ENCODE measurements around the gene RAB40A. TPM values are rescaled to one million over a fixed set of nuclear protein-coding genes. Genes with fewer than 3 reads are reported as not detected.
"Not testable (repeated sequence)": the region's sequence is repeated elsewhere in the genome, so short reads cannot be mapped to it uniquely, and the experiment has no call there.

RAB40A gene
- polyA plus RNA-seq, 5 donors, result 2.6 to 4.1 (median 3.2) TPM

DNA sequence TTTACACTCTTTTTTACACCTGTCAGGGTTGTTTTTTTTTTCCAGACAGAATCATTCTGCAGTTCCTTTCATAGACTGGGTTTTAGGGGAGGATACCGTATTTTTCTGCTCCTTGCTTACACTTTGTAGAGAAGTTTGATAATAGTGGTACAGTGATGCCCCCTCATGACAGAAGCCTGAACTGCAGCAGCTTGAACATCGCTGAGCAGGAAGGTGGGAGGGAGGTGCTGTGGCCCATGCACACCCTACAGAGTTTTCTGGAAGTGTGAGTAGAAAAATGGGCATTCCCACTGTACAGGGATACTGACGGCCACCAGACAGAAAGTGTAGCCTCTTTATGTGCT lies 54.5 kb downstream of the RAB40A start:
- DNase-seq, result peak; percentile 52 to 72

DNA sequence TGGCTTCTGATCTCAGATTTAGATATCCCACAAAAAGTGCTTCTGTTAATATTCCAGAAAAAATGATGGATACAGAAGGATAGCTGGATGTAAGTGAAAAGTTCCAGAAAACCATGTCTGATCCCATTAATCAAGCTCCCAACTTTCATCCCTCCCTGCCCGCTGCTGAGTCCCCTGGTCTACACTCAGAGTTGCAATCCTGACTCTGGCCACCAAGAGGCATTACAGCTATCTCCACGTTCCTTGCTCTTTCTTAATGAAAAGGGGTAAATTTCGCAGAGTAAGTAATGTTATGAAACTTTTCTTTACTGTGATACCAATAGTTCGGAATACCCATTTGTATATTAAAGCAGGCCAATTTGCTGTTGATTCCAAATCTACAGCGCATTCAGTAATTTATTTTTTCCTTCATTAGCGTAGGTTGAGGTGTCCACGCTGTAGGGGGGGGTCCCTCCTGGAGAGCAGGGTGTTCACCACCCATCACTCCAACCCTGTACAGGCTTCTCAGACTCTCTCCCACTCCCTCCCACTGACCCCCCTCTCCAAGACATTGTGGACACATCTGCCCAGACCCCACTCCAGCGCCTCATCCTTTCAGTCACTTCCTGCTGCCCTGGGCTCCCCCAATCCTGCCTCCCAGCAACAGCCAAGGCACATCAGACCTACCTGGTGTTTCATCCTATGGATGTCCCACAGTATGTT lies 55.1 kb downstream of the RAB40A start:
- no peak for DNase-seq

DNA sequence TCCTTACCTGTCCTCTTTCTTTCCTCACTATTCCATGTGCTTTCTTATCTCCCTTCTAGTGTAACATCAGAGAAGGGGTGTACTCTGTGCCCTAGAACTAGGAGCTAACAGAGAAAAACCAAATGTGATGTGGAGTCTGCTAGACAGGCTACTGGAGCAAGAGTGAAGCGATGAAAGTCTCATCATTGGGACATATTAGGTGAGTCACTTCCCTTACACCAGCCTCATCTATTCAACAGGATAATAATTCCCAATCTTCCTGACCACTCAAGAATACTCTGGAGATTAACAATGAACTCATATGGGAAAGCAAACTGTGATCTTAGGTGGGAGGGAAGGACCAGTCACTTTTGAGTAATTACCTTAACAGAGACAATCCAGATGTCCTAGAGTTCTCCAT lies 58.1 kb downstream of the RAB40A start:
- no peak for DNase-seq

DNA sequence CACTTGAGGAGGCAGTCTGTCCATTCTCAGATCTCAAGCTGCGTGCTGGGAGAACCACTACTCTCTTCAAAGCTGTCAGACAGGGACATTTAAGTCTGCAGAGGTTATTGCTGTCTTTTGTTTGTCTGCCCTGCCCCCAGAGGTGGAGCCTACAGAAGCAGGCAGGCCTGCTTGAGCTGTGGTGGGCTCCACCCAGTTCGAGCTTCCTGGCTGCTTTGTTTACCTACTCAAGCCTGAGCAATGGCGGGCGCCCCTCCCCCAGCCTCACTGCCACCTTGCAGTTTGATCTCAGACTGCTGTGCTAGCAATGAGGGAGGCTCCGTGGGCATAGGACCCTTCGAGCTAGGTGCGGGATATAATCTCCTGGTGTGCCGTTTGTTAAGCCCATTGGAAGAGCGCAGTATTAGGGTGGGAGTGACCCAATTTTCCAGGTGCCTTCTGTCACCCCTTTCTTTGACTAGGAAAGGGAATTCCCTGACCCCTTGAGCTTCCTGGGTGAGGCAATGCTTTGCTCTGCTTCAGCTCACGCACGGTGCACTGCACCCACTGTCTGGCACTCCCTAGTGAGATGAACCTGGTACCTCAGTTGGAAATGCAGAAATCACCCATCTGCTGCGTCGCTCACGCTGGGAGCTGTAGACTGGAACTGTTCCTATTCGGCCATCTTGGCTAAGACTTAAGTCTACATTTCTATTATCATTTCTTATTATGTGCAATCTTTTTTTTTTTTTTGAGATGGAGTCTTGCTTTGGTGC lies 59.1 kb downstream of the RAB40A start:
- not testable (repeated sequence) for DNase-seq

DNA sequence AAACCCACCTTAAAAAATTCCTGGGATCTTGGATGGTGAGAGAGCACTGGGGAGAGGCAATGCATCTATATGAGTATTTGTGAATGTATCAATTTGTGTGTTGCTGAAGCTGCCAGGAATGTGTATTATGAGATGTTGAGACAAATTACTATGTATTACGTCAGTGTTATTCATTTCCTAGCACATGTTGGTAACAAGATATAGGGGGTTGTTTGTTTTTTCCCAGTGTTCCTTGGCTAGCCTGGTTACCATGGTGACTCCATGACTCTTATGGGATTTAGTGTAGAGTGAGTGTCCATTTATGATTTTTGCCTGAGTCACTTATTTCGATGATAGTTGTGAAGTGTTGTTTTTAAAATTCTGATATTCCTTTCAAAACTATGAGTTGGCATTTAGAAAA lies 65.6 kb downstream of the RAB40A start:
- no peak for DNase-seq

Other genes with a start within 250 kb of the RAB40A start
- gene TCEAL5, start 242.7 kb downstream of the RAB40A start, polyA plus RNA-seq (ENCODE audit: insufficient read depth in 1 of 5, insufficient read length in 5 of 5, low replicate concordance in 1 of 5), result 1 to 10 TPM; 1.8 to 2.6 (median 2.0) TPM
- 10 to 100 TPM; 23.3 to 36.8 (median 25.3) TPM for gene BEX2, start 208.5 kb downstream of the RAB40A start, polyA plus RNA-seq (ENCODE audit: insufficient read depth in 1 of 5, insufficient read length in 5 of 5, low replicate concordance in 1 of 5)
- 10 to 100 TPM; 19.5 to 32.4 (median 27.7) TPM for gene TCEAL7, start 189.2 kb downstream of the RAB40A start, polyA plus RNA-seq (ENCODE audit: insufficient read depth in 1 of 5, insufficient read length in 5 of 5, low replicate concordance in 1 of 5)
- 100 to 1,000 TPM; 138 to 184 (median 150) TPM for gene TCEAL9, start 163.0 kb downstream of the RAB40A start, polyA plus RNA-seq (ENCODE audit: insufficient read depth in 1 of 5, insufficient read length in 5 of 5, low replicate concordance in 1 of 5)
- gene BEX3, start 143.0 kb downstream of the RAB40A start, polyA plus RNA-seq (ENCODE audit: insufficient read depth in 1 of 5, insufficient read length in 5 of 5, low replicate concordance in 1 of 5), result 100 to 1,000 TPM; 389 to 436 (median 421) TPM
- 100 to 1,000 TPM; 138 to 177 (median 144) TPM for gene TCEAL4, start 66.0 kb upstream of the RAB40A start, polyA plus RNA-seq (ENCODE audit: insufficient read depth in 1 of 5, insufficient read length in 5 of 5, low replicate concordance in 1 of 5)
- gene TCEAL3, start 88.5 kb upstream of the RAB40A start, polyA plus RNA-seq (ENCODE audit: insufficient read depth in 1 of 5, insufficient read length in 5 of 5, low replicate concordance in 1 of 5), result 10 to 100 TPM; 24.7 to 32.3 (median 27.6) TPM
- 10 to 100 TPM; 35.1 to 41.1 (median 36.3) TPM for gene TCEAL1, start 109.5 kb upstream of the RAB40A start, polyA plus RNA-seq (ENCODE audit: insufficient read depth in 1 of 5, insufficient read length in 5 of 5, low replicate concordance in 1 of 5)
- gene MORF4L2, start 167.2 kb upstream of the RAB40A start, polyA plus RNA-seq (ENCODE audit: insufficient read depth in 1 of 5, insufficient read length in 5 of 5, low replicate concordance in 1 of 5), result 100 to 1,000 TPM; 290 to 350 (median 311) TPM
- gene TMEM31, start 191.4 kb upstream of the RAB40A start, polyA plus RNA-seq (ENCODE audit: insufficient read depth in 1 of 5, insufficient read length in 5 of 5, low replicate concordance in 1 of 5), result 1 to 10 TPM; 1.0 to 2.0 (median 1.6) TPM